ENCODE measurements around the gene CARD11. TPM values are rescaled to one million over a fixed set of nuclear protein-coding genes. Genes with fewer than 3 reads are reported as not detected.

Gene CARD11
- total RNA-seq, 4 donors from 2014 or later: 3.1 to 53.6 (median 5.9) TPM

DNA sequence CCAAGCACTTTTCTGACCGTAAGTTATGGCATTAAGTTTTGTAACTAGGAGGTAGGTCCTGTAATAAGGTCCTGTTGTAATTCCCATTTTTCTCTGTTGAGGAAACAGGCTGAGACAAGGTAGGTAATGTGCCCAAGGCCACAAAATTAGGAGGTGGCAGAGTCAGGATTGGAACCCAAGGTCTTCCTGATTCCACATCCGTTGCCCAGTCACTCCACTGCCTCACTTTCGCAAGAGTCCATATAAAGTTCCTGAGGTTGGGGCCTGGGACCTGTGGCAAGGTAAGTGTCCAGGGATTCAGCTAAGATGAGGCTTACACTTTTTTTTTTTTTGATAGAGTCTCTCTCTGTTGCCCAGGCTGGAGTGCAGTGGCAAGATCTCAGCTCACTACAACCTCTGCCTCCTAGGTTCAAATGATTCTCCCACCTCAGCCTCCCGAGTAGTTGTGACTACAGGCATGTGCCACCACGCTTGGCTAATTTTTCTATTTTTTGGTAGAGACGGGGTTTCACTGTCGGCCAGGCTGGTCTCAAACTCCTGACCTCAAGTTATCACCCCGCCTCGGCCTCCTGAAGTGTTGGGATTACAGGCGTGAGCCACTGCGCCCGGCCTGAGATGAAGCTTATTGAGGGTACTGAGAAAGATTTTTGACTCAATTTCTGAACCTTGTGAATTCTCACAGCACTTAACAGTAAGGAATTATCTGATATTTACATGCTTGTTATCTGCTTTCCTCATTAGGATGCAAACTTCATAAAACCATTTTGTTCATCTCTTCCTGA is 179.3 kb downstream of the CARD11 start:
- Histone ChIP-seq H3K27ac (peak overlapping the region; percentile 76 to 87 (median 80)), H3K27me3 (no peaks in the 10 kb centered on the region), H3K36me3 (no peaks in the 10 kb centered on the region), H3K4me3 (no peak overlapping the region), H3K9me3 (no peaks in the 10 kb centered on the region), H3K4me1 (peaks cover 0 to 29% (median 16%) of the 10 kb centered on the region in 4 donors)
- no peak for DNase-seq
- TF ChIP-seq, protein P1, sequence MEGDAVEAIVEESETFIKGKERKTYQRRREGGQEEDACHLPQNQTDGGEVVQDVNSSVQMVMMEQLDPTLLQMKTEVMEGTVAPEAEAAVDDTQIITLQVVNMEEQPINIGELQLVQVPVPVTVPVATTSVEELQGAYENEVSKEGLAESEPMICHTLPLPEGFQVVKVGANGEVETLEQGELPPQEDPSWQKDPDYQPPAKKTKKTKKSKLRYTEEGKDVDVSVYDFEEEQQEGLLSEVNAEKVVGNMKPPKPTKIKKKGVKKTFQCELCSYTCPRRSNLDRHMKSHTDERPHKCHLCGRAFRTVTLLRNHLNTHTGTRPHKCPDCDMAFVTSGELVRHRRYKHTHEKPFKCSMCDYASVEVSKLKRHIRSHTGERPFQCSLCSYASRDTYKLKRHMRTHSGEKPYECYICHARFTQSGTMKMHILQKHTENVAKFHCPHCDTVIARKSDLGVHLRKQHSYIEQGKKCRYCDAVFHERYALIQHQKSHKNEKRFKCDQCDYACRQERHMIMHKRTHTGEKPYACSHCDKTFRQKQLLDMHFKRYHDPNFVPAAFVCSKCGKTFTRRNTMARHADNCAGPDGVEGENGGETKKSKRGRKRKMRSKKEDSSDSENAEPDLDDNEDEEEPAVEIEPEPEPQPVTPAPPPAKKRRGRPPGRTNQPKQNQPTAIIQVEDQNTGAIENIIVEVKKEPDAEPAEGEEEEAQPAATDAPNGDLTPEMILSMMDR (IDR thresholded peaks at IDR 0.05): no peak
- TF ChIP-seq POLR2A (IDR thresholded peaks at IDR 0.05): no peak

DNA sequence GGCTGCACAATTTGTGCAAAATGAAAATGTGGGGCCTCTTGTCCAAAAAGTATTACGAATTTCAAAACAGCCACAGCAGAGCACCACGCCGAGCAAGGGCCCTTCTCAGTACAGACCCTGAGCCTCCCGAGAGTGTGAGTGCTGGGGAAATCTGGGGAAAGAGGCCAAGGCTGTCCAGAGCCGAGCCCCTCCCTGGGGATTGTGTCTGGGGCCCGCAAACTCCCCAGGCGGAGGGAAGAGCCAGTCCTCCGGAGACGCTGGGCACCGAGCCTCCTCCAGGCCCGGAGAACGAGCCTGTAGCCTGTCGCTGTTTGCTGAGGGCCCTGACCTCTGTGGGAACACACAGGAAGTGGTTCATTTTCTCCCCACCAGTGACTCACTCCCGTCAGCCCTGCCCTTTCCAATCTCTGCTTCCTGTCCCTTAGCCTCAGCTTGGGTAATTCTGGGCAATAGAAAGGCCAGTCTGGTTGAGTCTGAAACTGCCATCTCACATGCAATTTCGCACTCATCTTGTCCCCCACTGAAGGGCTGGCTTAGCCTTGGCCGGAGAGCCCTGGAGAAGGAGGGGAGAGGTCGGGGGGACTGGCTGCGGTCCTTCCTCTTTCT is 180.1 kb downstream of the CARD11 start:
- peak in 2 of 3 donors; percentile 75 to 87 for DNase-seq
- Histone ChIP-seq H3K36me3 (no peaks in the 10 kb centered on the region), H3K4me1 (peaks cover 0 to 29% (median 16%) of the 10 kb centered on the region in 4 donors), H3K9me3 (no peaks in the 10 kb centered on the region), H3K4me3 (peak overlapping the region in 2 of 4 donors; percentile 12 to 18), H3K27me3 (no peaks in the 10 kb centered on the region), H3K27ac (peak overlapping the region; percentile 76 to 87 (median 80))
- TF ChIP-seq, protein P1 (IDR thresholded peaks at IDR 0.05): peak in 1 of 6 experiments; percentile 3
- TF ChIP-seq POLR2A (IDR thresholded peaks at IDR 0.05): peak in 1 of 2 donors; percentile 39

DNA sequence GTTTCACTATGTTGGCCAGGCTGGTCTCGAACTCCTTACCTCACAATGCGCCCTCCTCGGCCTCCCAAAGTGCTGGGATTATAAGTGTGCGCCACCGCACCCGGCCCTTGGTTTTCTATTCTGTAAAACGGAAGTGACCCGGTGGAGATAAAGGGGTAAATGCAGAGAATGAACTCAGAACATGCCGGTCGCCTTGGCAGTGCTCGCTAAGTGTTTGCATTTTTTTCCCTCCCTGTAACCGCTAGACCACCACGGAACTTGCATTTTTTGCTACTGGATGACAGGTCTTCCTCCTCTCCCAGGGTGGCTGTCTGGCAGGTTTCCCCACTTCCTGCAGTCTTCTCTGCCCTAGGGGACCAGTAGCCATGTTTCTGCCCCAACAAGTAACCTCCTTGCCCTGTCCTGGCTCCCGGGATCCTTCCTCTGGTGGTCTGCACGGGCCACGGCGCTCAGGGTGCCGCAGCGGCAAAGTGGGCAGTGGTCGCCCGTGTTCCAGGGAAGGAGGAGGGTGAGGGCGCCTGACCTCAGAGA is 180.8 kb downstream of the CARD11 start:
- no peak for TF ChIP-seq POLR2A (IDR thresholded peaks at IDR 0.05)
- TF ChIP-seq, protein P1 (IDR thresholded peaks at IDR 0.05): no peak
- peak overlapping the region in 2 of 4 donors; percentile 12 to 18 for H3K4me3 ChIP-seq
- H3K36me3 ChIP-seq: no peaks in the 10 kb centered on the region
- no peaks in the 10 kb centered on the region for H3K9me3 ChIP-seq
- H3K27ac ChIP-seq: peak overlapping the region; percentile 76 to 87 (median 80)
- no peak for DNase-seq
- H3K4me1 ChIP-seq: peaks cover 0 to 29% (median 16%) of the 10 kb centered on the region in 4 donors
- H3K27me3 ChIP-seq: no peaks in the 10 kb centered on the region

DNA sequence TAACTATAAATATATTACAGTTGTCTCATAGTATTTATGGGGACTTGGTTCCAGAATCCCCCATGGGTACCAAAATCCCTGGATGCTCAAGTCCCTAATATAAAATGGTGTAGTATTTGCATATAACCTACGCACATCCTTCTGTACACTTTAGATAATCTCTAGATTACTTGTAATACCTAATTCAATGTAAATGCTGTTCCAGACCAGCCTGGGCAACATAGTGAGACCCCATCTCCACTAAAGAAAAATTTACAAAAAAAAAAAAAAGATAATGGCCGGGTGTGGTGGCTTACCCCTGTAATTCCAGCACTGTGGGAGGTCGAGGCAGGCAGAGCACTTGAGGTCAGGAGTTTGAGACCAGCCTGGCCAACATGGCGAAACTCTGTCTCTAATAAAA is 182.2 kb downstream of the CARD11 start:
- no peak for DNase-seq
- Histone ChIP-seq H3K27ac (no peak overlapping the region), H3K4me1 (peaks cover 0 to 29% (median 16%) of the 10 kb centered on the region in 4 donors), H3K9me3 (no peaks in the 10 kb centered on the region), H3K27me3 (no peaks in the 10 kb centered on the region), H3K36me3 (no peaks in the 10 kb centered on the region), H3K4me3 (no peak overlapping the region)
- TF ChIP-seq, protein P1 (IDR thresholded peaks at IDR 0.05): no peak
- TF ChIP-seq POLR2A (IDR thresholded peaks at IDR 0.05): no peak

DNA sequence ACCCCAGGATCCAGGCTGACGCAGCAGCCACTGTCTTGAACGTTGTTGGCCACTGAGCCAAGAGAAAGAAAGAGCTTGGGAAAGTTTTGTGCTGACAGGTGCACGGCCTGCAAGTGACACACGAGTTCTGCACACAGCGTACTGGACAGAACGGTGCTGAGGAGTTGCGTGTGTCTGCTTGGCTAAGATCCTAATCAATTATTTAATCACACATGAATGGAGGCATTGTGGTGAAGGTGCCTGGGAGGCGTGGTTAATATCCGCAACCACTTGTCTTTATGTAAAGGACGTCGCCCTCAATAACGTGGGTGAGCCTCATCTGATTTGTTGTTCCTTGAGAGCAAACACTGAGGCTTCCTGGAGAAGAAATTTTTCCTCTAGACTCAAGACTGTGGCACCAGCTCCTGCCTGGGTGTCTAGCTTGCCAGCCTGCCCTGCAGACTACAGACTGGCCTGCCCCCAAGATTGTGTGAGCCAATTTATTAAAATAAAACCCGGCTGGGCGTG is 183.0 kb downstream of the CARD11 start:
- no peaks in the 10 kb centered on the region for H3K27me3 ChIP-seq
- peaks cover 0 to 29% (median 16%) of the 10 kb centered on the region in 4 donors for H3K4me1 ChIP-seq
- no peaks in the 10 kb centered on the region for H3K36me3 ChIP-seq
- no peak for TF ChIP-seq POLR2A (IDR thresholded peaks at IDR 0.05)
- TF ChIP-seq, protein P1 (IDR thresholded peaks at IDR 0.05): no peak
- H3K27ac ChIP-seq: no peak overlapping the region
- no peak for DNase-seq
- H3K4me3 ChIP-seq: no peak overlapping the region
- no peaks in the 10 kb centered on the region for H3K9me3 ChIP-seq
